GM19455 (cell line): ENCODE data around the gene EPO.

Experiments
- ATAC-seq: cut with Tn5 transposase; IDR thresholded peaks from one replicate; pipeline ENCODE4 v1.9.1; 2021; ENCODE audit not compliant: unreplicated experiment

Gene EPO

DNA sequence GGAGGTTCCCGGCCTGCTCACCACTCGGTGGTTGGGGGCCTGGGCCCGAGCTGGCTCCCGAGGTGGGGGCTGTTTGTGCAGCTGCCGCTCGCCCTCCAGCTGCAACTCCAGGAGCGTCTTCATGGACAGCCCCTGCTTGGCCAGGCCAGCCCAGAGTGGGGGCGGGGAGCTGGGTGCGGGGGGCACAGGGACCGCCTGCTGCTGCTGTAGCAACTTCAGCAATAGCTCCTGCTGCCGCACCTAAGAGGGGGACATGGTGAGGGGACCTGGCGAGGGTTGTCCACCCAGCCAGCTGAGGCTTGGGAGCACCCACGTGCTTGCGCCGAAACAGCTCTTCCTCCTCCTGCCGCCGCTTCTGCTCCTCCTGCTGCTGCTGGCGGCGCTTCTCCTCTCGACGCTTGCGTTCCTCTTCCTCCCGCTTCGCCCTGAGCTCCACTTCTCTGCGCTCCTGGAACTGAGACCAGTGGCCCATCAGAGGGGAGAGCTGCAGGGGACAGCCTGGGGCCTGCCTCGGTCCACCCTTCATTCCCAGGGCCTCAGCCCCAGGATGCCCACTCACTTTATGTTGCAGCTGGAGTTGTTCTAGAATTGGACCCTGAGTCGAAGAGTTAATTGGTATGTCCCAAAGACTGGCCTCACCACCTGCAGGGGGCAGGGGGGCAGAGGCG lies 37.1 kb upstream of the EPO start:
- ATAC-seq, result no peak

DNA sequence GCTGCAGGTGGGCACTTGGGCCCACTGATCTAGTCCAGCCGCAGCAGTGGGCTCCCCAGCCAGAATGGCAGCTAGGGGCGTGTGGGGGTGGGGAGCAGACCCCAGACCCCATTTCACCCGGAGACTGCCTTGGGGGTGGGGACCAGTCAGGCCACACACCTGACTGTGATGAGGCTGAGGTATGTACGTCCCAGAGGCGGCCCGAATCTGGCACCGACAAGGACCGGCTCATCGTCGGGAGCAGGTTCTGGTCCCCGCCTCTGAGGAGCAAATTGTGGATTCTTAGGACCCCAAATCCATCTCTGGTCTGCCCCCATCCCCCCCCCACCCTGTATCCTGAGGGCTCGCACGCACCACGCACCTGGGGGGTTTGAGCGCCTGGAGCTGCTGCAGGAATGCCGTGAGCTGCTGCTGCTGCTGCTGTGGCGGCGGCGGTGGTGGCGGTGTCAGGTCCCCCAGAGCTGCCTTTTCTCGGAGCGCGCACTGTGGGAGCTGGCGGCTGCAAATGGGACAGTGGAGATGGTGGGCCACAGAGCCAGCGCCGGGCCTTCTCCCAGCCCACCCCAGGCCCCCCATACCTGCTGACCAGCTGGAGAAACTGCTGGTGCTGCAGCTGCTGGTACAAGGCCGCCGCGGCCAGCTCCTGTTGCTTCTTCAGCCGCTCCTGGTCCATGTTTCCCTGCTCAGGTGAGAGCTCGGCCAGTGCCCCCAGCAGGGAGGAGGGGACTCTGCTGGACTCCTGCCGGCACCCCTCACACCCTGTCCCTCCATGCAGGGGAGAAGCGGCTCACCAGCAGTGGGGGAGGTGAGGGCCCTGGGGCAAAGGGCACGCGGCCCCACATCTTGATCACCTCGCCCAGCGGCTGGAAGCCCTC lies 36.4 kb upstream of the EPO start:
- ATAC-seq, result no peak

- ATAC-seq, result no peak
Observed at GRCh38 chr7:100684534-100685042, 35.7 kb upstream of the EPO start.

DNA sequence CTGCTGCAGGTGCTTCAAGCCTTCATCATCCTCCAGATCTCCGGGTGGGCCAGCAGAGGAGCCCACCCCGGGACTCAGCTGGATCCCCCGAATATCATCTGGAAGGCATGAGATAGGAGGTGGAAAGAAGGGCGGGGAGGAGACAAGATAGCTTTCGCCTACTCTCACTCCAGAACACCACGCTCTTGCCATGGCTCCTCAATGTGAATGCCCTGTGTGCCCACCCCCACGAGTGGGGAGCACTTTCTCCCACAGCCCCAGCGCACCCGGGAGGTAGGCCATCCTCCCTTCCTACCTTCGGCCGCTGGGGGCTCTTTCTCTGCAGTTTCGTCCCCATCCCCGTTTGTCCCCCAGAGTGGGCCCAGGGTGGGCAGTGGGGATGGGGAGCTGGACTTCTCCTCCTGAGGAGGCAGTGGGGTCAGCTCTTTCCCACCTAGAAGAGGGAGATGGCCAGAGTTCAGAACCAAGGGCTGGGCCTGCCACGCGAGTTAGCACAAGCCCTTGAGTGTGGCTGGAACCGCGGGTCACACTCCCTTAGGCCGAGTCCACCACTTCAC lies 35.1 kb upstream of the EPO start:
- no peak for ATAC-seq

GRCh38 chr7:100685631-100686145 lies 34.6 kb upstream of the EPO start:
- no peak for ATAC-seq

GRCh38 chr7:100686201-100686821 lies 34.0 kb upstream of the EPO start:
- no peak for ATAC-seq

DNA sequence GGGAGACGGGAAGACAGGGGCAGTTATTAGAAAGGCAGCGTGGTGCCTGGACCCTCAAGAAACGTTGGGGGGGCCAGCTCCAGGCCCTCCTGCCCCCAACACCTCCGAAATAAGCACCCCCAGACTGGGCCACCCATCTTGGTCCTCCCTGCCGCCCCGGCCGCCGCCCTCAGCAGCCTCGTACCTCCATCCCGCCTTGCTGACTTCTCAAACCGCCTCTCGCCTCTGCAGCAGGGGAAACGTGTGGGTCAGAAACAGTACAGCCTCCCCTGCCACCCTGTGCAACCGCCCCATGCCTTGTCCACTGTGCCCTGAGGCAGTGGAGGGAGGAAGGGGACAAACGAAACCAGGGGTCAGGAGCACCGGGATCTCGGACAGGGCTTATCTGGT lies 33.5 kb upstream of the EPO start:
- ATAC-seq, result no peak

GRCh38 chr7:100687261-100687660 lies 33.0 kb upstream of the EPO start:
- no peak for ATAC-seq

DNA sequence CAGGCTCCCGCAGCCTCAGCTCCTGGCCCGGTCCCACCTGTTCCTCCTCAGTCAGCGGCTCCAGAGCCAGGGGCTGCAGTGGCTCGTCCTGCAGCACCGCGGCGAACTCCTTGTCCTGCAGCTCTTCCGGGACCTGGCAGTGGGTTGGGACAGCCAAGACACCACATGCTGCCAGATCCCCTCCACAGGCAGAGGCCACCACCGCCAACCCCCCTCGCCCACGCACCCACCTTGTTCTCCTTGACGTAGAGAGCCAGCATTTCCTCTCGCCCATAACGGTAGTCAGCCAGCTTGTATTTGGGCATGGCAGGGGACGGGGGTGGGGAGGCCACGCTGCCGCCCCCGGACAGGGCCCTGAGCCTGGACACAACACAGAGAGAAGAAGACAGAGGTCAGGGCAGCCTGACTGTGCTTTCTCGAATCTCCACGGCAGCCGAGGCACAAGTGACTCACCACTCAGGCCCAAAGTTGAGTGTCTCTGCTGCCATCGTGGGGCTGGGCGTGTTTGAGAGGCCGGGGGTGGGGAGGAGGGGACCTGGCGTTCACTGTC lies 32.4 kb upstream of the EPO start:
- no peak for ATAC-seq

DNA sequence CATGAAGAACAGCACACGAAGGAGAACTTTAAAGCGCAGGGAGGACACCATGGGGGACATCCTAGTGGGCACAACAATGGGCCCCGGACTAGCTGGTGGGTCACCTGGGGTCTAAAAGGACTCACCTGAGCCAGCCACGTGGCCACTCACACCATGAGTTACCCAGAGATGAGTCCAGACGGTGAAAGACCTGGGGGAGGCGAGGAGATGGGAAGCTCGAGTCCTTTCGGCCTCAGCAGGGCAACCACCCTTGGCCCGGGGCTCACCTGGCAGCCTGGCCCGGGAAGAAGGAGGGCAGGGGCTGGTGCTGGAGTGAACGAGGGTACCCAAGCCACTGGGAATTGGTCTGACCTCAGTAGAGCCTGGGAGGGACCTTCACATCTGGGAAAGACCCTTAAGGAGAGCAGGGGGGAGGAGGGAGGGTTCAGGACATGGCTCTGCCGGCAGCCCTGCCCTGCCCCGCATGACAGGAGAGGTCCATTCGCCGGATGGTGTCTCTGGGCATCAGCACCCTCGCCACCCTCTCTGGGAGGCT lies 31.9 kb upstream of the EPO start:
- ATAC-seq, result no peak

DNA sequence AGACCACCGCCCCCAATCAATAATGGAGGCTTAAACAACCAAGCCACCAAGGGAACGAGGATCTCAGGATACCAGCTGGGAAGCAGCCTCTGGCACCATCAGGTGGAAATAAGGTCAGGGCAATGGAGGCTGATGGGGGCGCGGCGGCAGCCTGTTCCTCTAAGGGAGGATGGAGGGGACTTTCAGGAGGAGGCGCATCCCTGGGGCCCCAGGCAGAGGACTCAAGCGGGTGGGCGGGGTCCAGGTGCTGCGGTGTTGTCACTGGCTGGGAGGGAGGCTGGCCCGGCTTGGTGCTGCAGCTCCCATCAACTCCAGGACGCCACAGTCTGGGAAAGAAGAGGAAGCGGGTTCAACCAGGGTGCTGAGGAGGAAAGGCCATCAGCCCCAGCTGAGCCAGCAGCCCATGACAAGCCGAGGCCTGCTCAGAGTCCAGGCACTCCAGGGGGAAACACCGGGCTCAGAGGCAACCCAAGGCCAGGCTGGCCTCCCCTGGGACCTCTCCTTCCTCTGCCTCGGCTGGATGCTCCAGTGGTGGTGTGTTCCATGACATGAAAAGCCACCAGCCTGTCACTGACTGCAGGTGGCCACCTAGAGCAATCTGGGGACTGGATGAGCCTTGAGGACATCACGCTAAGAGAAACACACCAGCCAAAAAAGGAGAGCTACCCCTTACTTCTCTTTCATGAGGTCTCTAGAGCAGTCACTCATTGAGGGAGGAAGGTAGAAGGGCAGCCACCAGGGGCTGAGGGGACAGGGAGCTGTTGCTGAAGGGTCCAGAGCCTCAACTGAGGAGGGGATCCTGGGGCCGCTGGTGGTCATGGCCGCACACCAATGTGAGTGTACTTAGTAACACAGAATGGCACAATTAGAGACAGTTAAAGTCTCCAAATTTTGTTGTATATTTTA lies 30.8 kb upstream of the EPO start:
- no peak for ATAC-seq

- no peak for ATAC-seq
Observed at GRCh38 chr7:100691676-100692577, 28.3 kb upstream of the EPO start.

DNA sequence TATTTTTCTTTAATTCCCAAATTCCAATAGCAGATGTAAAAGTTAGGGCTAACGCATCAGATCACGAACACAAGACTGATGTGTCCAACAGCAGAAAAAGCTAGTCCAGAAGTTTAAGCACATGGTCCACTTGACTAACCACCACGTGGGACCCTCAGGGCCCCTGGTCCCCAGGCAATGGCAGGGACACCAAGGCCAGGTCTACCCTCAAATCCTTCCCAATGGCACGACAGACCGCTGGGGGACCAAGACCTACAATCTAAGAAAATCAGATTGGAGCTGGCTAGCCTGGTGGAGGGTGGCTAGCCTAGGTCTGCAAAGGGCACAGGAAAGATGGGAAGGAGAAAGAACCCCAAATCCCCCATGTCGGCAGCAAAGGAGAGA lies 27.7 kb upstream of the EPO start:
- no peak for ATAC-seq

GRCh38 chr7:100693312-100694097 lies 26.8 kb upstream of the EPO start:
- peak; percentile 29 for ATAC-seq

DNA sequence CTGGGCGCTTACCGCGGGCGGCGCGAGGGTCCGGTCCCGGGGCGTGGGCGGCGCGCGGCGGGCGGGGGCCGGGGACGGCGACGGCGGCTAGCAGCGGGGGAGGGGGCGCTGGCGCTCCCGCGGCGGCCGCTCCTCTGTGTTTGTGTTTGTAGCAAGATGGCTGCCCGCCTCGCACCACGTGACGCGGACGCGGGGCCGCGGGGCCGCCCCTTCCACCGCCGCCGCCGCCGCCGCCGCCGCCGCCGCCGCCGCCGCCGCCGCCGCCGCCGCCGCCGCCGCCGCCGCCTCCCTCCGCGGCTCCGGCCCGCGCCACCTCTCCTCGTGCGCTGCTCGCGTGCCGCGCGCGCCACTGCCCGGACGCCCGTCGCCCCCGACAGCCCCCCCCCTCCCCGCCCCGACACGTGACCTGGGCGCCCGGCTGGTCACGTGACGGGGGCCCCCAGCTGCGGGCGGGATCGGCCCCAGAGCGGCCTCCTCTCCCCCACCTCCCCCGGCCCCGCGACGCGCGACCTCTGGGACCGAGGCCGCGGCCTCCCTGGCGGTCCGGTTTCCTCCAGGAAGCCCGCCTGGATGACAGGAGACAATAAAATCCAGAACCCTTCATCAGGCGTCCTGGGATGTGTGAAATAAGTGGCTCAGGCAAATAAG lies 26.0 kb upstream of the EPO start, which contains the start of gene GIGYF1:
GIGYF1 (minus strand) TSS at position 153 of the 648 bp plus-strand sequence. CDS start 6,012 bp downstream, outside the sequence.
- ATAC-seq, result peak; percentile 44

GRCh38 chr7:100696123-100696521 lies 24.1 kb upstream of the EPO start:
- ATAC-seq, result no peak

GRCh38 chr7:100699018-100699417 lies 21.2 kb upstream of the EPO start:
- ATAC-seq, result no peak
